Measurements from ENCODE around the gene FAM219A.
"Not testable (repeated sequence)": the region's sequence is repeated elsewhere in the genome, so short reads cannot be mapped to it uniquely, and the experiment has no call there.

The FAM219A gene

GRCh38 chr9:34366365-34366764 is 92.0 kb downstream of the FAM219A start:
- no peak for DNase-seq (ENCODE audit: low read depth)
- no peak overlapping the region for H3K4me3 ChIP-seq (ENCODE audit: control insufficient read depth, low read depth, low read length)
- no peak for TF ChIP-seq CTCF (conservative IDR thresholded peaks at IDR 0.05; ENCODE audit: control insufficient read depth, insufficient read depth, low read depth, low read length)

- H3K4me3 ChIP-seq (ENCODE audit: control insufficient read depth, low read depth, low read length), result no peak overlapping the region
- TF ChIP-seq CTCF (conservative IDR thresholded peaks at IDR 0.05; ENCODE audit: control insufficient read depth, insufficient read depth, low read depth, low read length), result no peak
- no peak for DNase-seq (ENCODE audit: low read depth)
These were observed 93.1 kb downstream of the FAM219A start for GRCh38 chr9:34365282-34365681.

GRCh38 chr9:34363619-34364351 is 94.6 kb downstream of the FAM219A start:
- TF ChIP-seq CTCF (conservative IDR thresholded peaks at IDR 0.05; ENCODE audit: control insufficient read depth, insufficient read depth, low read depth, low read length), result no peak
- no peak for DNase-seq (ENCODE audit: low read depth)
- H3K4me3 ChIP-seq (ENCODE audit: control insufficient read depth, low read depth, low read length), result no peak overlapping the region

- DNase-seq (ENCODE audit: low read depth), result no peak
- no peak for TF ChIP-seq CTCF (conservative IDR thresholded peaks at IDR 0.05; ENCODE audit: control insufficient read depth, insufficient read depth, low read depth, low read length)
- no peak overlapping the region for H3K4me3 ChIP-seq (ENCODE audit: control insufficient read depth, low read depth, low read length)
These were observed 95.7 kb downstream of the FAM219A start for GRCh38 chr9:34362614-34363214.

- DNase-seq (ENCODE audit: low read depth); H3K4me3 ChIP-seq (ENCODE audit: control insufficient read depth, low read depth, low read length): not testable (repeated sequence)
These were observed 105.4 kb downstream of the FAM219A start for GRCh38 chr9:34352957-34353356.

GRCh38 chr9:34352122-34352652 is 106.2 kb downstream of the FAM219A start:
- DNase-seq (ENCODE audit: low read depth), result not testable (repeated sequence)

GRCh38 chr9:34349324-34349723 is 109.0 kb downstream of the FAM219A start:
- no peak for DNase-seq (ENCODE audit: low read depth)
- H3K4me3 ChIP-seq (ENCODE audit: control insufficient read depth, low read depth, low read length), result no peak overlapping the region
- no peak for TF ChIP-seq CTCF (conservative IDR thresholded peaks at IDR 0.05; ENCODE audit: control insufficient read depth, insufficient read depth, low read depth, low read length)

More at GRCh38 chr9:34352122-34352652, 106.2 kb downstream of the FAM219A start:
- H3K4me3 ChIP-seq (ENCODE audit: control insufficient read depth, low read depth, low read length), result not testable (repeated sequence)

Data from fibroblast of mammary gland (primary cell).